ENCODE results near the gene ACVR2B.

ACVR2B gene

DNA sequence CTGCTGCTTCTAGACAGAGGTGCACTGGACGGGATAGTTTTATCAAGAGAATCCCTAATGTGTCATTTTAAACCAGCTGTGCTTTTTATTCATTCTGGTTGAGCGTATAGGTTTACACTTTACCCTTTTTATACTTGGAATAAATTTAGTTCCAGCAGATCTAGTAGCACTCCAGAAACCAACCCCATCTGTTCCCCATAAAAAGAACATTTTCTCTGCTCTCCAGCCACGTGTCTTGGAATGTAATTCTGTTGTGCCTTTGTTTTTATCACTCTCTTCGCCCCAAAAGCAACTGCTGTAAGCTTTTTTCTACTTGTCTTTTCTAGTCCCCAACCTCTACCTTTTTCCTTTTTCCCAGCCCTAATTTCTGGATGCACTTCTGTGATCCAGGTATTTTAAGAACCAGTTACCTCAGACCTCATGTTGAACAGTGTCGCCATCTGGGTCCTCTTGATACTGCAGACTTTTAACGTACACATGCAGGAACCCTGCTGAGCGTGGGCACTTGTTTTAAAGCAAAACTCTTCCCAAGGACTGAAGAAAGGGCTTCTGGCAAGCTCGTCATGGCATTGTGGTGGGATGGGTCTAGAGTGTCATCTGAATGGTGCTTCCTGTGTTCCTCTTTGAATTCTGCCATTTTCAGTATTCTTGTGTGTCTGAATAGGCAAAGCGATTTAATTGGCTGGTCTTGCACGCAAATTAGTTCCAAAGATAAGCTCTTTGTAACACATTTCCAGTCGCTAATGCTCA is 36.8 kb downstream of the ACVR2B start:
- Mint-ChIP-seq H3K4me3 (no peak overlapping the region), H3K27me3 (no peaks in the 10 kb centered on the region)

DNA sequence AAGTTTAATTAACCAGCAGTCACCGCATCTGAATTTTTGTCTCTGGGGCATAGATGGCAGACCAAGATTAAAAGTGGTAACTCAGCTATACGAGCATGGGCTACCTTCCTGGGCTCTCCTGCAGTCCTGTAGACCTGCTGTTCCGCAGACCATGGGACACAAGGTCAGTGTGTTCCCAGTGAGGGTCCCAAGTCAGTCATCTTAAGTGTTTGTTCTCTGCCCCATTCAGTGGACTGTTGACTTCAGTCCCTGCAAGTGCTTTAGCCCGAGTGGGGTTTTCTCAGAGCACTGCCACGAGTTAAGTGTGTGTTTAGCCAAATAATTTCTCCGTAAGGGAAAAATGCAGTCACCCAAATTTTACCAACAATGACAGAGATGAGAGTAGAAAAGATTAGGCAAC is 37.5 kb downstream of the ACVR2B start:
- Mint-ChIP-seq H3K4me1 (ENCODE audit: low read depth) (peaks cover 4% of the 10 kb centered on the region), H3K4me3 (no peak overlapping the region), H3K27me3 (no peaks in the 10 kb centered on the region), H3K36me3 (no peaks in the 10 kb centered on the region), H3K9me3 (ENCODE audit: low read depth) (no peaks in the 10 kb centered on the region), H3K27ac (no peak overlapping the region)

More for the DNA sequence above, 36.8 kb downstream of the ACVR2B start:
- no peaks in the 10 kb centered on the region for H3K4me1 Mint-ChIP-seq (ENCODE audit: low read depth)
- H3K27ac Mint-ChIP-seq, result no peak overlapping the region
- H3K36me3 Mint-ChIP-seq, result no peaks in the 10 kb centered on the region
- H3K9me3 Mint-ChIP-seq (ENCODE audit: low read depth), result no peaks in the 10 kb centered on the region

DNA sequence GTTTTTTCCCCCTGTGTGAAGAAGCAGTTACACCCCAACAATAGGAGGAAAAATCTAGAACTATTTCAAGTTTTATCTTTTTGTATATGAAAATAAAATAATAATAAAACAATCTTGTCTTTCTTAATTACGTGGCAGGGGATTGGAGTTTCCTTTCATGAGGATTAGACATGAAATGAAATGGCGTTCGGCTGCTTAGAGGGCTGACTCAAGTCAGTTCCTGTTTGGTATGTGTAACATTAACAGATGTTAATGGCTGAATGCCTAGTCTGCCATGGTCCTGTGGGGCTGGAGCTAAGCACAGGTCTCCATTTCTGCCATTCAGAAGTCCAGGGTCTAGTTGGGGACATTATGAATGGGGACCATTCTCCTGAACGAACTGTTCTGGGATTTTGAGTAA is 39.3 kb downstream of the ACVR2B start:
- Mint-ChIP-seq H3K27me3 (no peaks in the 10 kb centered on the region), H3K4me3 (no peak overlapping the region), H3K4me1 (ENCODE audit: low read depth) (peaks cover 10% of the 10 kb centered on the region), H3K9me3 (ENCODE audit: low read depth) (no peaks in the 10 kb centered on the region), H3K27ac (no peak overlapping the region), H3K36me3 (no peaks in the 10 kb centered on the region)

DNA sequence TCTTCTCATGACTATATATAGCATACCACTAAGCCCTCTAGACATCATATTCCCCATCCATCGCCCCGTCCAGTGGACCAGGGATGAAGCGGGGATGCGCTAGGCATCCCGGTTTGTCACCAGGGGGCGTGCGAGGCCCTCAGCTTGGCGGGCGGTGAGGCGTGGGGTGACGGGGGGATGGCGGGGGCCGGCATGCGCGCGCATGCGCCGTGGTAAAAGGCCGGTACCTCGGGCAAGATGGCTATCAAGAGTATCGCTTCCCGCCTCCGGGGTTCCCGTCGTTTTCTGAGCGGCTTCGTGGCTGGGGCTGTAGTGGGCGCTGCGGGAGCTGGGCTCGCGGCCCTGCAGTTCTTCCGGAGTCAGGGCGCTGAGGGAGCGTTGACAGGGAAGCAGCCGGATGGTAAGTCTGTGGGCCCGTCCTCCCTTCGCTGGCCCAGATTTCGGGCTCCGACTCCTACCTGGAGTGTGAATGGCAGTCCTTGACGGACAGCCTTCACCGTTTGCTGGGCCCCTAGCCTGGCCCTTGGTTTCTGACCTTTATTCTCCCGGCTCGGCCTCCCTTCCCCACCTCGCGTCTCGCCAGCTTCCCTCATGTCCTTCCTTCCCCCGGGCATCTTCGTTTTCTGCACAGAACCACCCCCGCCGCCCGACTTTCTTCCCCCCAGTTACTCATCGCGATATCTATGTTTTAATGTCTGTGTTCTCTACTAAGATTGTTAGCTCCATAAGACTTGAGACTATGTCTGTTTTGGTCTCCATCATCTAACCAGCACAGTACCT is 42.6 kb downstream of the ACVR2B start, which contains the start of gene EXOG:
TSS of gene EXOG (plus strand) at position 210 of the 780 bp plus-strand sequence. CDS start at position 238, 28 bp downstream.
- Mint-ChIP-seq H3K27ac (peak within 1 kb of the TSS; percentile 92), H3K4me3 (peak within 1 kb of the TSS; percentile 98), H3K27me3 (no peaks in the 10 kb centered on the region)

DNA sequence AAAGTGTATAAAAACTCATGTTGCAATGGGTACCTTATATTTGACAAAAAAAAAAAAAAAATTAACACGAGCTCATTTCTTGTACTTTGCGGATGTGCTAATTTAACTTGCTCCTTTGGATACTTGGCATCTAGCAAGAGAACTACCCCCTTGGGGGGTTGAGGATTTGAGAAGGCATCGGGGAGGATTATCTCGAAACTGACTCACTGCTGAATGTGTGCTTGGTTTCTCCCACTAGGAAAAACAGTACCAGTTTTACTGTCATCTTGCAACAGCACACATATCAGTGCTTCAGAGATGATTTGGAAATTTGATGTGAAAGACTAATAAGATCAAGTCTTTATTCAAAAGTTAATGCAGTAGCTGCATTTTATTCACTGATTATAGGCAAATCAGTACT is 43.3 kb downstream of the ACVR2B start:
- Mint-ChIP-seq H3K4me1 (ENCODE audit: low read depth) (peaks cover 22% of the 10 kb centered on the region), H3K36me3 (peaks cover 5% of the 10 kb centered on the region), H3K27ac (peak overlapping the region; percentile 92), H3K4me3 (peak overlapping the region; percentile 98), H3K27me3 (no peaks in the 10 kb centered on the region), H3K9me3 (ENCODE audit: low read depth) (no peaks in the 10 kb centered on the region)

More for the DNA sequence above, 42.6 kb downstream of the ACVR2B start, which contains the start of gene EXOG:
- Mint-ChIP-seq H3K36me3 (peaks cover 5% of the 10 kb centered on the region), H3K4me1 (ENCODE audit: low read depth) (peaks cover 22% of the 10 kb centered on the region), H3K9me3 (ENCODE audit: low read depth) (no peaks in the 10 kb centered on the region)

DNA sequence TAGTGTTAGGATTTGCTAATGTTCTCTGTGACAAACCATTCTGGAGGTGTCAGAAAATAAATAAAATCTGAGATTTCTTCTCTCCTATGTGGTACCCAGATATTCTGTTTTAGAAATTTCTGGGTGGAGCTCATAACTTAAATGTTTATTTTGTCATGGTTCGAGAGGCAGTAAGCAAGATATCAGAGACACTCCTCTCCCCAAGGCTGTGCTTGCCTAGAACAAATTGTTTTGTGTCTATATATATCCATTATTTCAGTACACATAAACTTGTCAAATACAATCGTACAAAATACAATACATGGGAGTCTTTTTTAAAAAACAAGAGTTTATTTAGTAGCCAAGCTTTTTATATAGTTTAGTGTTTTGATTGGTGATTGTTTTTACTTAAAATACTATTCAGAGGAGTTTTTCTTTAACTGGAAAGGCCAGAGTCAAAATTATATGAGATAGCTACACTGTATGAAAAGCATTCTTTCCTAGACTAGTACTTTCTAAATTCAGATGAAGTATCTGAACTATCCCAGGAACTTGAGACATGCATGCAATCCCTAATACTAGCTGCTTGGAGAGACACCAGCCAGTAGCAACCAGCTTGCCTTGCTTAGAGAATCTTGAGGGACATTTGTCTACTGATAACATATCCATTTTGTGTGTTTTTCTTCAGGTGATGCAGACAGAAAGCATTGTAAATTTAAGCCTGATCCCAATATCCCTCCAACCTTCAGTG is 47.2 kb downstream of the ACVR2B start:
- H3K27ac Mint-ChIP-seq, result no peak overlapping the region
- no peaks in the 10 kb centered on the region for H3K9me3 Mint-ChIP-seq (ENCODE audit: low read depth)
- H3K27me3 Mint-ChIP-seq, result no peaks in the 10 kb centered on the region
- H3K36me3 Mint-ChIP-seq, result peaks cover 13% of the 10 kb centered on the region
- peaks cover 20% of the 10 kb centered on the region for H3K4me1 Mint-ChIP-seq (ENCODE audit: low read depth)
- H3K4me3 Mint-ChIP-seq, result no peak overlapping the region

DNA sequence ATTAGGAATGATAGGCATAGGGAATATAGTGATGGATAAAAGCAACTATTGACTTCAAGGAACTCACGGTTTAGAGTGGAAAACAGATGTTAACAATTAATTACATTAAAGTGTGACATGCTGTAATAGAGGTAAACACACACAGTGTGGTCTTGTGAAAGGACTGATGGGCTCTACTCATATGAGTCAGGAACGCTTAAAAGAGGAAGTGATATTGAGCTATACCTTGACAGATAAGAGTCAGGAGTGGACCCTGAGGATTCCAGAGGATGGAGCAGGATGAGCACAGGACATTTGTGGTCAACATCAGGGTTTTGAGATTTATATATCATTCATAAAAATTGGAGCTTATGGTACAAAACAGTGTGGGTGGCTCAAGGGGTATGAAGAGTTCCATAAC is 53.4 kb downstream of the ACVR2B start:
- no peaks in the 10 kb centered on the region for H3K27me3 Mint-ChIP-seq
- H3K4me1 Mint-ChIP-seq (ENCODE audit: low read depth), result no peaks in the 10 kb centered on the region
- no peak overlapping the region for H3K27ac Mint-ChIP-seq
- H3K36me3 Mint-ChIP-seq, result peaks cover 20% of the 10 kb centered on the region
- H3K9me3 Mint-ChIP-seq (ENCODE audit: low read depth), result no peaks in the 10 kb centered on the region
- no peak overlapping the region for H3K4me3 Mint-ChIP-seq

DNA sequence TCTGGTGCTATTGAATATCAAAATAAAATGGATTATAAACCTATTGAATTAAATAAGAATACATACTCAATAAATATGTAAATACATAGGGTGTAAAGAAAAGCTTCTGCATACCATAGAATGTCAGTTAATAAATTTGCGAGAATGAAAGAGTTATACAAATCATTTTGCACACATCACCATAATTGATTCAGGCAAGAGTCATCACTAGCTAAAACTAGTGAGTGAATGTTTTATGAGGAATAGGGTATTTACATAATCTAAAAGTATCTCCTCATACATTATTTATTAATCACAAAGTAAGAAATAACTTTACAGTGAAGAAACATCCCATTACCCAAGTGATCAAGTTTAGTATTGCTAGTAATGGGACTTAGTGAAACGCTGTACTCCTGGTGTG is 56.0 kb downstream of the ACVR2B start:
- no peaks in the 10 kb centered on the region for H3K9me3 Mint-ChIP-seq (ENCODE audit: low read depth)
- H3K27me3 Mint-ChIP-seq, result no peaks in the 10 kb centered on the region
- H3K36me3 Mint-ChIP-seq, result peaks cover 17% of the 10 kb centered on the region
- no peak overlapping the region for H3K4me3 Mint-ChIP-seq
- no peaks in the 10 kb centered on the region for H3K4me1 Mint-ChIP-seq (ENCODE audit: low read depth)
- H3K27ac Mint-ChIP-seq, result no peak overlapping the region

DNA sequence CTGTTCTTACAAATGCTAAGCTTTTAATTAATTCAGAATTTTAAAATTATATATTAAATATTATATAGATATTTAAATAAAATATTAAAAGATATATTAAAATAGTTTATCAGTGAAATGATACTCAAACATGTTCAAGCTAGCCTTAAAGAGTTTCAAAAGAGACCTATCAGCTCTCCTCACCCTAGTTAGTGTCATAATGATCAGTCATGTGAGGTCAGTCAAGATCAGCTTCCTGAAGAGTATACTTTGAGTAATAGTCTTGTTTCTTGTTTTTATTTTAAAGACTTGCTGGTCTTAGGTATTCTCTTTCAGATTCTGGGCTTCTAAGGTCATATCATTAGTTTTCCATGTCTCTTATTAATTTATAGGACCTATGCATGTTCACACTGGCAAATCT is 56.9 kb downstream of the ACVR2B start:
- Mint-ChIP-seq H3K36me3 (peaks cover 16% of the 10 kb centered on the region), H3K27me3 (no peaks in the 10 kb centered on the region), H3K4me1 (ENCODE audit: low read depth) (no peaks in the 10 kb centered on the region), H3K27ac (no peak overlapping the region), H3K4me3 (no peak overlapping the region), H3K9me3 (ENCODE audit: low read depth) (no peaks in the 10 kb centered on the region)

DNA sequence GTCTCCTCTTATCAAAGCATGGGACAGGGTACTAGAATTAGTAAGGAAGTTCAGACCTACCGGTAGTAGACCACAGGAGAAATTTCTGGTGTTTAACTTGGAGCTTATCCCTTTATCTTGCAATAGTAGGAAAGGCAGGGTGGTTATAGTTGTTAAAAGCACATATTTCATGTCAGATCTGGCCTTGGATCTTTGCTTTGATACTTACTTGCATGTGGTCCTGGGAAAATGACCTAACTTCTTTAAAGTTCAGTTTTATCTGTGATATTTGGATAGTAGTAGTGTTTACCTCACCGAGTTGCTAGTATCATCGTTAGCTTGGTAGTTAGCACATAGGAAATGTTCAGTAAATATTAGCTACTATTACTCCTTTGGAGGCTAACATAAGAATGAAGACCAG is 57.9 kb downstream of the ACVR2B start:
- no peaks in the 10 kb centered on the region for H3K9me3 Mint-ChIP-seq (ENCODE audit: low read depth)
- no peak overlapping the region for H3K4me3 Mint-ChIP-seq
- H3K27ac Mint-ChIP-seq, result no peak overlapping the region
- H3K4me1 Mint-ChIP-seq (ENCODE audit: low read depth), result no peaks in the 10 kb centered on the region
- no peaks in the 10 kb centered on the region for H3K27me3 Mint-ChIP-seq
- H3K36me3 Mint-ChIP-seq, result peaks cover 19% of the 10 kb centered on the region

DNA sequence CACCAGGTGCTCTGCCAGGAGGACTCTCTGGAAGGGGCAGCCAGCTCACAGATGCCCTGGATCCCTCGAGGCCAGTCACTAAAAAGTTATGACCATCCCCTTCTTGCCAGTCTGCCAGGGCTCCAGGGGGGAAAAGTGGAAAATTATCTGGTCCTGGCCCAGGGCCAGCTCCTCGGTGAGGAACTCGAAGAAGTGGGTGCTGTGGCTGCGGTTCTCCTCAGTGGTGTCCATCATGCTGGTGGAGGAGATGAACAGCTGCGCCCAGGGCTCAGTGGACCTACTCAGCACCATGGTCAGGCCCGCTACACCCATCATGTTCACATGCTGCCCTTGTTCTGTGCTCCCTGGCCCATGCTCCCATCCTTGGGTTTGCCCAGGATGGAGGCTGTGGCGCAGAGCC is 61.7 kb downstream of the ACVR2B start:
- Mint-ChIP-seq H3K4me1 (ENCODE audit: low read depth) (peaks cover 22% of the 10 kb centered on the region), H3K27ac (no peak overlapping the region), H3K4me3 (no peak overlapping the region), H3K36me3 (peaks cover 12% of the 10 kb centered on the region), H3K9me3 (ENCODE audit: low read depth) (no peaks in the 10 kb centered on the region), H3K27me3 (no peaks in the 10 kb centered on the region)

DNA sequence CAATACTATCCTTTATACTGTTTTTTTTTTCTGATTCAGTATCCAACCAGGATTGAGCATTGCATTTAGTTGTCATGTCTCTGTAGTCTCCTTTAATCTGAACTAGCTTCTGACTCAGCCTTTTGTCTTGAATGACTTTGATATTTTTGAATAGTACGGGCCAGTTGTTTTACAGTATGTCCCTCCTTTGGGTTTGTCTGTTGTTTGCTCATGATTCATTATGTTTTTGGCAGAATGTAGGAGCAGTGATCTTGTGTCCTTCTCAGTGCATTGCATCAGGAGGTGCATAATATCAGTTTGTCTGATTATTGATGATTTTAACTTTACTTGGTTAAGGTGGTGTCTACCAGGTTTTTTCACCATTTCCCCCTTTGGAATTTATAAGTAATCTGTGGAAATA is 63.0 kb downstream of the ACVR2B start:
- H3K4me3 Mint-ChIP-seq, result no peak overlapping the region
- no peak overlapping the region for H3K27ac Mint-ChIP-seq
- H3K36me3 Mint-ChIP-seq, result peaks cover 9% of the 10 kb centered on the region

DNA sequence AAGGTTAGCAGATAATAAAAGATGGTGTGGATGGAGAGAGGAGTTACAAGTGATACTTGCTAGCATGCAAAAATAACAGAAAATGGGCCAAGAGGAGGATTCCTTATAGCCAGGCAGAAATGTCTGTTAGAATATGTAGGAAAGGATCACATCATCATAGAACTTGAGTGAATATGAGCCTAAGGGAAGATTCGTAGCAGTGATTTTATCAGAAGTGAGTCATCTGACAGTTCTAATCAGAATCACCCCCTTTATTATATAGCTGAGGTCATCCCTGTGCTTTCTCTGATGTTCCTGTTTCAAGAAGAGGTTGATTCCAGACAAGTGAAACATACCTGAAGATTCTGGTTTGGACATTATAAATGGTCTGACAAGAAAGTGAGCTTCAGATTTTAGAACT is 65.3 kb downstream of the ACVR2B start:
- peak overlapping the region; percentile 46 for H3K27ac Mint-ChIP-seq
- H3K4me3 Mint-ChIP-seq, result peak overlapping the region; percentile 12
- peaks cover 33% of the 10 kb centered on the region for H3K4me1 Mint-ChIP-seq (ENCODE audit: low read depth)
- no peaks in the 10 kb centered on the region for H3K9me3 Mint-ChIP-seq (ENCODE audit: low read depth)
- H3K27me3 Mint-ChIP-seq, result no peaks in the 10 kb centered on the region
- peaks cover 6% of the 10 kb centered on the region for H3K36me3 Mint-ChIP-seq

More for the DNA sequence above, 63.0 kb downstream of the ACVR2B start:
- Mint-ChIP-seq H3K9me3 (ENCODE audit: low read depth) (no peaks in the 10 kb centered on the region), H3K4me1 (ENCODE audit: low read depth) (peaks cover 33% of the 10 kb centered on the region), H3K27me3 (no peaks in the 10 kb centered on the region)

DNA sequence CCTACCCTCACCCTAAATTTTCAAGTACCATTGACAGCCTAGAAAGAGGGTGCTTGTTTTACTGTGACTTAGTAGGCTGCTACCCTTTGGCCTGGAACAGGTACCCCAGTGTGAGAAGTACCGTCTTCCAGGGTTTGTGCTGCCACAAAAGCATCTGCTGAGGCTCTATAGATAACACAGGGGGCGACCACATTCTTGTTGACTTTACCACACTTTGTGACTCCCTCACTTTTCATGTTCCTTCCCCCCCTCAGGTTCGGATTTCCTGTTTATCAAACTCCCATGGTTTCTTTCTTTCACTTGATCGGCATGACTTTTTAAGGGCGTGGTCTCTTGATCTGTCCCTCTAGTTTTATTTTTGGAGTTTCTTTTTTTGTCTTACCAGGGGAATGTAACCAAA is 66.0 kb downstream of the ACVR2B start:
- Mint-ChIP-seq H3K4me3 (peak overlapping the region; percentile 38), H3K36me3 (peaks cover 9% of the 10 kb centered on the region), H3K27ac (peak overlapping the region; percentile 83), H3K27me3 (no peaks in the 10 kb centered on the region), H3K4me1 (ENCODE audit: low read depth) (peaks cover 33% of the 10 kb centered on the region), H3K9me3 (ENCODE audit: low read depth) (no peaks in the 10 kb centered on the region)

Data from activated naive CD8-positive, alpha-beta T cell (primary cell).